Measurements from ENCODE around the gene PTPA. TPM values are rescaled to one million over a fixed set of nuclear protein-coding genes. Genes with fewer than 3 reads are reported as not detected.

The PTPA gene
- polyA plus RNA-seq, 4 donors: 50.8 to 113 (median 60.8) TPM

DNA sequence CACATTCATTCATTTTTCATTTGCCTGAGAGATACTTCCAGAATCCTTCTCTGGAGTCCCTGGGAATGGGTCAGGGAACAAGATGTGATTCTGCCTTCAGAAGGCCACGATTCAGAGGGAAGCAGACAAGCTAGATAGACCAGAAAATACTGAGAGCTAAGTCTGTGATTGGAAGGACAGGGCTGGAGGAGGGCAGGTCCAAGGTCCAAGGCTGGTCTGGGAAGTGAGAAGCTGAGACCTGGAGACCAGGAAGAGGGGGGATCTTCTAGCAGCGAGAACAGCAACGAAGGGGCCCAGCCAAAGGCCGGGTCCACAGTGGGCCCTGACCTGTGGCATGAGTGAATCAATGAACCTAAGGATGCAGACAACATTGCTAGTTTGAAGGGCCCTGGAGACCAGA lies 70.9 kb downstream of the PTPA start:
- peaks cover 18 to 66% (median 20%) of the 10 kb centered on the region in 3 donors for H3K4me1 ChIP-seq (ENCODE audit: control insufficient read depth in 3 of 3, insufficient read depth in 2 of 3, low read depth in 1 of 3, low read length in 2 of 3)
- no peaks in the 10 kb centered on the region for H3K36me3 ChIP-seq (ENCODE audit: control insufficient read depth in 3 of 3, insufficient read depth in 2 of 3, low read depth in 1 of 3, low read length in 3 of 3)
- H3K27ac ChIP-seq (ENCODE audit: low read depth in 1 of 3, low read length in 2 of 3): peak overlapping the region; percentile 2 to 84 (median 61)
- 20 to 67% (median 32%) methylated on average over 4 of the region's 4 CpGs for WGBS, 3 donors
- DNase-seq (peak; percentile 84 to 88), FAIRE-seq (no peak)
- peaks cover 0 to 3% of the 10 kb centered on the region in 2 donors for H3K9me3 ChIP-seq (ENCODE audit: control insufficient read depth in 2 of 2, insufficient read depth in 1 of 2, low read depth in 1 of 2, low read length in 1 of 2)
- H3K4me3 ChIP-seq (ENCODE audit: low read depth in 1 of 3, low read length in 3 of 3): peak overlapping the region in 1 of 3 donors; percentile 6
- H3K27me3 ChIP-seq (ENCODE audit: control insufficient read depth in 3 of 3, insufficient read depth in 3 of 3, low read length in 3 of 3): no peaks in the 10 kb centered on the region

- Histone ChIP-seq H3K27ac (ENCODE audit: low read depth in 1 of 3, low read length in 2 of 3) (peak overlapping the region; percentile 2 to 84 (median 61)), H3K4me1 (ENCODE audit: control insufficient read depth in 3 of 3, insufficient read depth in 2 of 3, low read depth in 1 of 3, low read length in 2 of 3) (peaks cover 18 to 66% (median 20%) of the 10 kb centered on the region in 3 donors), H3K36me3 (ENCODE audit: control insufficient read depth in 3 of 3, insufficient read depth in 2 of 3, low read depth in 1 of 3, low read length in 3 of 3) (no peaks in the 10 kb centered on the region), H3K4me3 (ENCODE audit: low read depth in 1 of 3, low read length in 3 of 3) (peak overlapping the region in 1 of 3 donors; percentile 6), H3K9me3 (ENCODE audit: control insufficient read depth in 2 of 2, insufficient read depth in 1 of 2, low read depth in 1 of 2, low read length in 1 of 2) (peaks cover 0 to 4% of the 10 kb centered on the region in 2 donors), H3K27me3 (ENCODE audit: control insufficient read depth in 3 of 3, insufficient read depth in 3 of 3, low read length in 3 of 3) (no peaks in the 10 kb centered on the region)
- DNase-seq (peak; percentile 54 to 73), FAIRE-seq (no peak)
- 57 to 68% (median 60%) methylated on average over 20 of the region's 20 CpGs for WGBS, 3 donors
Measured at GRCh38 chr9:129182625-129183494, 71.6 kb downstream of the PTPA start.

- H3K27ac ChIP-seq (ENCODE audit: low read depth in 1 of 3, low read length in 2 of 3): peak overlapping the region; percentile 35 to 84 (median 52)
- 16 to 47% (median 32%) methylated on average over 6 of the region's 6 CpGs for WGBS, 3 donors
- peaks cover 0 to 4% of the 10 kb centered on the region in 2 donors for H3K9me3 ChIP-seq (ENCODE audit: control insufficient read depth in 2 of 2, insufficient read depth in 1 of 2, low read depth in 1 of 2, low read length in 1 of 2)
- peak; percentile 80 to 92 for DNase-seq
- H3K27me3 ChIP-seq (ENCODE audit: control insufficient read depth in 3 of 3, insufficient read depth in 3 of 3, low read length in 3 of 3): no peaks in the 10 kb centered on the region
- no peak for FAIRE-seq
- no peak overlapping the region for H3K4me3 ChIP-seq (ENCODE audit: low read depth in 1 of 3, low read length in 3 of 3)
- no peaks in the 10 kb centered on the region for H3K36me3 ChIP-seq (ENCODE audit: control insufficient read depth in 3 of 3, insufficient read depth in 2 of 3, low read depth in 1 of 3, low read length in 3 of 3)
- H3K4me1 ChIP-seq (ENCODE audit: control insufficient read depth in 3 of 3, insufficient read depth in 2 of 3, low read depth in 1 of 3, low read length in 2 of 3): peaks cover 15 to 64% (median 16%) of the 10 kb centered on the region in 3 donors
Measured at GRCh38 chr9:129183495-129184218, 72.4 kb downstream of the PTPA start.

DNA sequence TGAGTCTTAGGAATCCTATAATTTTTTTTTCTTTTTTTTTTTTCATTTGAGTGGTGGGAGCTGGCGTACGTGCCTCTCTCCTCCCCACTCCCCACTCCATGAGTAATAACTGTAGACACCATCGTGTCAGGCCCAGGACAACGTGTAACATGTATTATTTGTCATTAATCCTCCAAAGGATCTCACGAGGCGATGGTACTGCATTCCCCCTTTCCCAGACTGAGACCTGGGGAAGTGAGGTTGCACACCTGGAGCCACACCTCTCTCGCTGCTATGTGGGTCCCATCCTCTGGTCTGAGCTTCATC lies 73.0 kb downstream of the PTPA start:
- Histone ChIP-seq H3K9me3 (ENCODE audit: control insufficient read depth in 2 of 2, insufficient read depth in 1 of 2, low read depth in 1 of 2, low read length in 1 of 2) (peaks cover 0 to 4% of the 10 kb centered on the region in 2 donors), H3K4me1 (ENCODE audit: control insufficient read depth in 3 of 3, insufficient read depth in 2 of 3, low read depth in 1 of 3, low read length in 2 of 3) (peaks cover 14 to 59% (median 15%) of the 10 kb centered on the region in 3 donors), H3K36me3 (ENCODE audit: control insufficient read depth in 3 of 3, insufficient read depth in 2 of 3, low read depth in 1 of 3, low read length in 3 of 3) (no peaks in the 10 kb centered on the region), H3K27ac (ENCODE audit: low read depth in 1 of 3, low read length in 2 of 3) (peak overlapping the region; percentile 14 to 84 (median 47)), H3K27me3 (ENCODE audit: control insufficient read depth in 3 of 3, insufficient read depth in 3 of 3, low read length in 3 of 3) (no peaks in the 10 kb centered on the region), H3K4me3 (ENCODE audit: low read depth in 1 of 3, low read length in 3 of 3) (peak overlapping the region in 1 of 3 donors; percentile 4)
- WGBS, 3 donors: 21 to 48% (median 35%) methylated on average over 7 of the region's 7 CpGs
- no peak for DNase-seq
- FAIRE-seq: no peak

DNA sequence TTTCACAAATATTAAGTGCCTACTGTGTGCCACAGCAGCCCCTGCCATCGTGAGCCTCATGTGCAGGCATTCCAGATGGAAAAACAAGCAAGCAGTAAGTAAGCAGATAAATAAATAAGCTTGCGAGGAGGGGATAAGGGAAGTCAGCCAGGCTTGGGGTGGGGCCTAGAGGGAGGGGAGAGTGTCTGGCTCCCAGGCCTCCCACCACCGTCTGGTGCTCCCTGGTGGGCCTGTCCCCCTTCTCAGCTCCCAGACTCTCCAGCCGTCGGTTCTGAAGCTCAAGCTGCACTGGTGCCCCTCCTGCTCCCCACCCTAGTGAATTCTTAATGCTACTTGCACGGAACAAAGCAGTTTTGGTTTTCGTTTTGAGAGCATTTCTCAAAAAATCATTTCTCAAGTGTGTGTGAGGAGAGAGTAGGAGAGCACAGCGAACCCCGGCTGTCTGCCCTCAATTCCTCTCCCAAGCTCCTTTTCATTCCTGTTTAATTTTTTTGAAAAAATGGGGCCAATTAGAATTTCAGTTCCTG lies 73.4 kb downstream of the PTPA start:
- H3K36me3 ChIP-seq (ENCODE audit: control insufficient read depth in 3 of 3, insufficient read depth in 2 of 3, low read depth in 1 of 3, low read length in 3 of 3): no peaks in the 10 kb centered on the region
- H3K4me1 ChIP-seq (ENCODE audit: control insufficient read depth in 3 of 3, insufficient read depth in 2 of 3, low read depth in 1 of 3, low read length in 2 of 3): peaks cover 12 to 54% (median 15%) of the 10 kb centered on the region in 3 donors
- WGBS, 3 donors: 31 to 38% (median 33%) methylated on average over 9 of the region's 9 CpGs
- peaks cover 0 to 4% of the 10 kb centered on the region in 2 donors for H3K9me3 ChIP-seq (ENCODE audit: control insufficient read depth in 2 of 2, insufficient read depth in 1 of 2, low read depth in 1 of 2, low read length in 1 of 2)
- DNase-seq (no peak), FAIRE-seq (no peak)
- H3K27me3 ChIP-seq (ENCODE audit: control insufficient read depth in 3 of 3, insufficient read depth in 3 of 3, low read length in 3 of 3): no peaks in the 10 kb centered on the region
- peak overlapping the region in 2 of 3 donors; percentile 14 to 84 for H3K27ac ChIP-seq (ENCODE audit: low read depth in 1 of 3, low read length in 2 of 3)
- H3K4me3 ChIP-seq (ENCODE audit: low read depth in 1 of 3, low read length in 3 of 3): peak overlapping the region in 1 of 3 donors; percentile 4

DNA sequence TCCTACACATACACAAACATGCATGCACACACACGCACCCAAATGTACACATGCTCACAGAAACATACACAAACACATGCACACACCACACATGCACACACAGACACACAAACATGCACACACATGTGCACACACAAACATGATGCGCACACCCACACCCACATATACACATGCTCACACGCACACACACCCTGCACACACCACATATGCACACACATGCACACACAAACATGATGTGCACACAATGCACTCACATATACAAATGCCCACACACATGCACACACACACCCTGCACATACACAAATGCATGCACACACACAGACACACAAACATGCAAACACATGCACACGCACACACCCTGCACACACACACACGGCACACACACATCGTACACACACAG lies 74.2 kb downstream of the PTPA start:
- 94 to 97% (median 96%) methylated on average over 6 of the region's 6 CpGs for WGBS, 3 donors
- Histone ChIP-seq H3K27ac (ENCODE audit: low read depth in 1 of 3, low read length in 2 of 3) (no peak overlapping the region), H3K4me3 (ENCODE audit: low read depth in 1 of 3, low read length in 3 of 3) (no peak overlapping the region)

DNA sequence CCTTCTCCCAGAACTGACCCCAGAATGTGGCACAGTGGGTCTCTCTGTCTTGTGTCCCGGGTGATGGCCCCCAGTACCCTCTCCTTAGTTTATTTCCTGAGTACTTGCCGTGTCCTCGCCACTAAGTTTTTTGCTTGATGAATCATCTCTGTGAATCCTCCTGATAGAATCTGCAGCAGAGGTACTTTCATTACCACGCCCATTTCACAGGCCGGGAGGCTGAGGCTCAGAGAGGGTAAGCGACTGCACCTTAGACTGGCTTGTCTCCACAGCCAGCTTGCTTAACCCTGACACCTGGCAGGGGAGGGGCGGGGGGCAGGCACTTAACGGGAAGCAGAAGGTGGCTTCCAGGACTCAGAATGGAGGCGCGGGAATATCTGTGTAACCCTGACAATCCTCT lies 74.8 kb downstream of the PTPA start:
- Histone ChIP-seq H3K36me3 (ENCODE audit: control insufficient read depth in 3 of 3, insufficient read depth in 2 of 3, low read depth in 1 of 3, low read length in 3 of 3) (no peaks in the 10 kb centered on the region), H3K27me3 (ENCODE audit: control insufficient read depth in 3 of 3, insufficient read depth in 3 of 3, low read length in 3 of 3) (no peaks in the 10 kb centered on the region), H3K4me3 (ENCODE audit: low read depth in 1 of 3, low read length in 3 of 3) (no peak overlapping the region), H3K27ac (ENCODE audit: low read depth in 1 of 3, low read length in 2 of 3) (no peak overlapping the region), H3K9me3 (ENCODE audit: control insufficient read depth in 2 of 2, insufficient read depth in 1 of 2, low read depth in 1 of 2, low read length in 1 of 2) (peaks cover 0 to 4% of the 10 kb centered on the region in 2 donors), H3K4me1 (ENCODE audit: control insufficient read depth in 3 of 3, insufficient read depth in 2 of 3, low read depth in 1 of 3, low read length in 2 of 3) (peaks cover 9 to 41% (median 15%) of the 10 kb centered on the region in 3 donors)
- 54 to 74% (median 59%) methylated on average over 10 of the region's 10 CpGs for WGBS, 3 donors
- FAIRE-seq: no peak
- DNase-seq: no peak

More for the DNA sequence above, 74.2 kb downstream of the PTPA start:
- H3K36me3 ChIP-seq (ENCODE audit: control insufficient read depth in 3 of 3, insufficient read depth in 2 of 3, low read depth in 1 of 3, low read length in 3 of 3): no peaks in the 10 kb centered on the region
- FAIRE-seq (no peak), DNase-seq (no peak)
- H3K27me3 ChIP-seq (ENCODE audit: control insufficient read depth in 3 of 3, insufficient read depth in 3 of 3, low read length in 3 of 3): no peaks in the 10 kb centered on the region
- H3K9me3 ChIP-seq (ENCODE audit: control insufficient read depth in 2 of 2, insufficient read depth in 1 of 2, low read depth in 1 of 2, low read length in 1 of 2): peaks cover 0 to 4% of the 10 kb centered on the region in 2 donors
- H3K4me1 ChIP-seq (ENCODE audit: control insufficient read depth in 3 of 3, insufficient read depth in 2 of 3, low read depth in 1 of 3, low read length in 2 of 3): peaks cover 9 to 47% (median 15%) of the 10 kb centered on the region in 3 donors

- Histone ChIP-seq H3K4me1 (ENCODE audit: control insufficient read depth in 3 of 3, insufficient read depth in 2 of 3, low read depth in 1 of 3, low read length in 2 of 3) (peaks cover 6 to 30% (median 13%) of the 10 kb centered on the region in 3 donors), H3K4me3 (ENCODE audit: low read depth in 1 of 3, low read length in 3 of 3) (no peak overlapping the region), H3K27ac (ENCODE audit: low read depth in 1 of 3, low read length in 2 of 3) (no peak overlapping the region), H3K9me3 (ENCODE audit: control insufficient read depth in 2 of 2, insufficient read depth in 1 of 2, low read depth in 1 of 2, low read length in 1 of 2) (peaks cover 0 to 6% of the 10 kb centered on the region in 2 donors), H3K36me3 (ENCODE audit: control insufficient read depth in 3 of 3, insufficient read depth in 2 of 3, low read depth in 1 of 3, low read length in 3 of 3) (no peaks in the 10 kb centered on the region), H3K27me3 (ENCODE audit: control insufficient read depth in 3 of 3, insufficient read depth in 3 of 3, low read length in 3 of 3) (no peaks in the 10 kb centered on the region)
- FAIRE-seq (no peak), DNase-seq (no peak)
- WGBS, 3 donors: 82 to 90% (median 87%) methylated on average over 1 of the region's 1 CpG
Measured at GRCh38 chr9:129187042-129187441, 75.8 kb downstream of the PTPA start.

All from small intestine (tissue), 7 donors.